Measurements from ENCODE around the gene ABCA3.

Gene ABCA3

DNA sequence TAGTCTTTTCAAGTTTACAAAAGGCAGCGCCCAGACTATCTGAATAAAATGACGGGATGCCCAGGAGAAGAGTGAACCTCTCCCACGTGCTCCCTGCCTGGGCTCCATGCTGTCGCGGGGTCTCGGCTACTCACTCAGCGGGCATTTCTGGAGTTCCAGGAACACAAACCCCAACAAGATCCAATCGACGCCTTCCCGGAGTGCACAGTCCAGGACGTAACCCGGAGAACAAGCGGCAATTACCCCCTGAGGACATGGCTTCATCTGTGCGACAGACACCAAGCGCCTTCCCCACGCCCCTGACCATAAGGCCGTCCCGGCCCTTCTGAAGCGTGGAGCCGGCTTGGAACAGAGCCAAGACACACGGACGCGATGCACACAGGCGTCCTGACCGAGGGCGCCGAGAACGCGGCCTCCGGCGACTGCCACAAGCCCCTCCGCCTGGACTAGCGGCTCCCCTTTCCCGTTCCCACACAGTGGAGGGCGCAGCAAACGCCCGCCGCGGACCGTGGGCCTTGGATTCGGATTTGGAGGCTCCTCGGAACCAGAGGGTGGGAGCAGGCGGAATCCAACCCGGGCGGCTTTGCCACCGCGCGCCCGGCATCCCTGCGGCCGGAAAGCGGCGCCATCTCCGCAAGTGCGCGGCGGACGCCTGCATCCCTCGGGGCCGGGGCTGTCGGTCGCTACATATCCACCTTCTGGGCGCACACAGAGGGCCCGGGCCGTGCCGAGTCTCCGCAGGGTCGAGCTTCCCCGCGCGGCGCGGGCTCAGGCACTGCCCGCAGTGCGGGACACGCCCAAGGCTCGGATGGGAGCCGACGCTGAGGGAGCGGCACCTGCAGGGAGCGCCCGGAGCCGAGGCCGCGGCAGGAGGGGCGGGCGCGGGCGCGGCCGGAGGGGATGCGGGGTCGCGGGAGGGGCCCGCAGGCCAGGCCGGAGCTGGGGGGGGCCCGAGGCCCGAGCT is 725 bp downstream of the ABCA3 start:
- H3K27me3 ChIP-seq (ENCODE audit: insufficient read depth, poor library complexity, severe bottlenecking), result peaks cover 24% of the 10 kb centered on the region
- peak overlapping the region; percentile 70 for H3K4me3 ChIP-seq (replicated peaks; ENCODE audit: insufficient read depth, low read length)
- peak; percentile 19 to 31 for DNase-seq (ENCODE audit: low read depth in 1 of 2, low spot score in 1 of 2)
- TF ChIP-seq SPI1 (IDR thresholded peaks at IDR 0.05; ENCODE audit: borderline replicate concordance, low read depth) (no peak), POLR2AphosphoS5 (IDR thresholded peaks at IDR 0.05; ENCODE audit: low read depth) (no peak), GABPA (IDR thresholded peaks at IDR 0.05; ENCODE audit: low read depth) (no peak)
- TF ChIP-seq, protein P1, sequence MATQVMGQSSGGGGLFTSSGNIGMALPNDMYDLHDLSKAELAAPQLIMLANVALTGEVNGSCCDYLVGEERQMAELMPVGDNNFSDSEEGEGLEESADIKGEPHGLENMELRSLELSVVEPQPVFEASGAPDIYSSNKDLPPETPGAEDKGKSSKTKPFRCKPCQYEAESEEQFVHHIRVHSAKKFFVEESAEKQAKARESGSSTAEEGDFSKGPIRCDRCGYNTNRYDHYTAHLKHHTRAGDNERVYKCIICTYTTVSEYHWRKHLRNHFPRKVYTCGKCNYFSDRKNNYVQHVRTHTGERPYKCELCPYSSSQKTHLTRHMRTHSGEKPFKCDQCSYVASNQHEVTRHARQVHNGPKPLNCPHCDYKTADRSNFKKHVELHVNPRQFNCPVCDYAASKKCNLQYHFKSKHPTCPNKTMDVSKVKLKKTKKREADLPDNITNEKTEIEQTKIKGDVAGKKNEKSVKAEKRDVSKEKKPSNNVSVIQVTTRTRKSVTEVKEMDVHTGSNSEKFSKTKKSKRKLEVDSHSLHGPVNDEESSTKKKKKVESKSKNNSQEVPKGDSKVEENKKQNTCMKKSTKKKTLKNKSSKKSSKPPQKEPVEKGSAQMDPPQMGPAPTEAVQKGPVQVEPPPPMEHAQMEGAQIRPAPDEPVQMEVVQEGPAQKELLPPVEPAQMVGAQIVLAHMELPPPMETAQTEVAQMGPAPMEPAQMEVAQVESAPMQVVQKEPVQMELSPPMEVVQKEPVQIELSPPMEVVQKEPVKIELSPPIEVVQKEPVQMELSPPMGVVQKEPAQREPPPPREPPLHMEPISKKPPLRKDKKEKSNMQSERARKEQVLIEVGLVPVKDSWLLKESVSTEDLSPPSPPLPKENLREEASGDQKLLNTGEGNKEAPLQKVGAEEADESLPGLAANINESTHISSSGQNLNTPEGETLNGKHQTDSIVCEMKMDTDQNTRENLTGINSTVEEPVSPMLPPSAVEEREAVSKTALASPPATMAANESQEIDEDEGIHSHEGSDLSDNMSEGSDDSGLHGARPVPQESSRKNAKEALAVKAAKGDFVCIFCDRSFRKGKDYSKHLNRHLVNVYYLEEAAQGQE (IDR thresholded peaks at IDR 0.05; ENCODE audit: insufficient replicate concordance, low read depth), result no peak
- TF ChIP-seq, protein P2, sequence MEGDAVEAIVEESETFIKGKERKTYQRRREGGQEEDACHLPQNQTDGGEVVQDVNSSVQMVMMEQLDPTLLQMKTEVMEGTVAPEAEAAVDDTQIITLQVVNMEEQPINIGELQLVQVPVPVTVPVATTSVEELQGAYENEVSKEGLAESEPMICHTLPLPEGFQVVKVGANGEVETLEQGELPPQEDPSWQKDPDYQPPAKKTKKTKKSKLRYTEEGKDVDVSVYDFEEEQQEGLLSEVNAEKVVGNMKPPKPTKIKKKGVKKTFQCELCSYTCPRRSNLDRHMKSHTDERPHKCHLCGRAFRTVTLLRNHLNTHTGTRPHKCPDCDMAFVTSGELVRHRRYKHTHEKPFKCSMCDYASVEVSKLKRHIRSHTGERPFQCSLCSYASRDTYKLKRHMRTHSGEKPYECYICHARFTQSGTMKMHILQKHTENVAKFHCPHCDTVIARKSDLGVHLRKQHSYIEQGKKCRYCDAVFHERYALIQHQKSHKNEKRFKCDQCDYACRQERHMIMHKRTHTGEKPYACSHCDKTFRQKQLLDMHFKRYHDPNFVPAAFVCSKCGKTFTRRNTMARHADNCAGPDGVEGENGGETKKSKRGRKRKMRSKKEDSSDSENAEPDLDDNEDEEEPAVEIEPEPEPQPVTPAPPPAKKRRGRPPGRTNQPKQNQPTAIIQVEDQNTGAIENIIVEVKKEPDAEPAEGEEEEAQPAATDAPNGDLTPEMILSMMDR (IDR thresholded peaks at IDR 0.05; ENCODE audit: insufficient read depth, low read length), result no peak
- H3K27ac ChIP-seq (replicated peaks), result no peak overlapping the region

DNA sequence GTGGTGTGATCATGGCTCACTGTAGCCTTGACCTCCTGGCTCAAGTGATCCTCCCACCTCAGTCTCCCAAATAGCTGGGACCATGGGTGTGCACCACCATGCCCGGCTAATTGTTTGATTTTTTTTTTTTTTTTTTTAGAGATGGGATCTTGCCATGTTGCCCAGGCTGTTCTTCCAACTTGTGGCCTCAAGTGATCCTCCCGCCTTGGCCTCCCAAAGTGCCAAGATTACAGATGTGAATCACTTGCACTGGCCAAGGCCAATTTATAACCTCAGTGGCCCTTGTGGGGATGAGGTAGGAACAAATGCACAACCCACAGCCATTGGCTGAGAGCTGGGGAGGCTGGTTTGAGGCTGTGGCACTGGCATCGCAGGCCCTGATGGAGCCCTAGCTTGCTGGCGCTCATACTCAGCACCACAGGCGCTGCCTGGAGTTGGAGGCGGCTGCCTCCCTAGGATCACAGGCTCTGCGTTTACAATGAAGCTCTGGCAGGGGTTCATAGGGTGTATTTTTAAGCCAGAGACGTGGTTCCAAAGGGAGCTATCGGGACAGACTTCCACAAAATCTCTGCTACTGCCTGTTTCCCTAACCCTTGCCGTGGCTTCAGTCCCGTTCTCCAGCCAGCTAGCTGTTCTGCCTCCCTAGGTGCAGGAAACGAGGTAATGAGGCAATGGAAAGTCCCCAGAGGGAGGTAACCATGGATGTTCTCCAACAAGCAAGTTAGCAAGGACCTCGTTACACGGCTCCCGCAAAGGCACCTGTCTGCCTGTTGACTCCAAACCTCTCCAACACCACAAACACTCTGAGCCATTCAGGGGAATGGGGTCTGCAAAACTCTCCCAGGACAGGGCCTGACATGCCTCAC is 2.9 kb downstream of the ABCA3 start:
- TF ChIP-seq GABPA (IDR thresholded peaks at IDR 0.05; ENCODE audit: low read depth), result no peak
- TF ChIP-seq, protein P1 (IDR thresholded peaks at IDR 0.05; ENCODE audit: insufficient replicate concordance, low read depth), result no peak
- DNase-seq (ENCODE audit: low read depth in 1 of 2, low spot score in 1 of 2), result no peak
- no peak overlapping the region for H3K27ac ChIP-seq (replicated peaks)
- H3K27me3 ChIP-seq (ENCODE audit: insufficient read depth, poor library complexity, severe bottlenecking), result peaks cover 15% of the 10 kb centered on the region
- H3K4me3 ChIP-seq (replicated peaks; ENCODE audit: insufficient read depth, low read length), result no peak overlapping the region

DNA sequence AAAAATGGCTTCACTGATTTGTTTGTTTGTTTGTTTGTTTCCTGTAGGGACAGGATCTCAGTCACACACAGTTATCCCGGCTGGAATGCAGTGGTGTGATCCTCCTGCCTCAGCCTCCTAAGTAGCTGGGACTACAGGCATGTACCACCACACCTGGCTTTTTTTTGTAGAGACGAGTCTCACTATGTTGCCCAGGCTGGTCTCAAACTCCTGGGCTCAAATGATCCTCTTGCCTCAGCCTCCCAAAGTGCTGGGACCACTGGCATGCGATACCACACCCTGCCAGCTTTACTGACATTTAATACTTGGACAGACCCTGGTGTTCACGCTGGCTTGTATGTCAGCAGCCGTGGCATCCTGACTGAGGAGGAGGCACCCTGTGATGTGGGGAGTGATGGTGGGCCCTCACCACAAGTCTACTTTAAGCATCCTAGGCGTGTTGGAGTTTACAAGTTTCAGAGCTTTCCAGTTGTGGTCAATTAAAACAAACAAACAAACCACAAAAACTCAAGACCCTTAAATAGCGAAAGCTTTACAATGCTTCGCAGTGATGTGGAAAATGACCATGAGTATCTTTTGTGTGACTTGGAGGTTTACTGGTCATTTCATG is 5.1 kb downstream of the ABCA3 start:
- H3K4me3 ChIP-seq (replicated peaks; ENCODE audit: insufficient read depth, low read length), result no peak overlapping the region

More for the DNA sequence above, 5.1 kb downstream of the ABCA3 start:
- TF ChIP-seq GABPA (IDR thresholded peaks at IDR 0.05; ENCODE audit: low read depth) (no peak), SPI1 (IDR thresholded peaks at IDR 0.05; ENCODE audit: borderline replicate concordance, low read depth) (no peak), POLR2AphosphoS5 (IDR thresholded peaks at IDR 0.05; ENCODE audit: low read depth) (no peak)
- TF ChIP-seq, protein P2 (IDR thresholded peaks at IDR 0.05; ENCODE audit: insufficient read depth, low read length), result no peak
- TF ChIP-seq, protein P1 (IDR thresholded peaks at IDR 0.05; ENCODE audit: insufficient replicate concordance, low read depth), result no peak
- no peak for DNase-seq (ENCODE audit: low read depth in 1 of 2, low spot score in 1 of 2)
- Histone ChIP-seq H3K27ac (replicated peaks) (no peak overlapping the region), H3K27me3 (ENCODE audit: insufficient read depth, poor library complexity, severe bottlenecking) (peaks cover 10% of the 10 kb centered on the region)
